GM18517 (cell line): ENCODE data around the gene CHKA.

ENCODE experiments used
- ATAC-seq: cut with Tn5 transposase; IDR thresholded peaks from one replicate; pipeline ENCODE4 v1.9.1; 2021; ENCODE audit warnings: mild to moderate bottlenecking, moderate library complexity; ENCODE audit not compliant: unreplicated experiment

CHKA gene

GRCh38 chr11:68049509-68050370 is 71.4 kb downstream of the CHKA start:
- no peak for ATAC-seq

DNA sequence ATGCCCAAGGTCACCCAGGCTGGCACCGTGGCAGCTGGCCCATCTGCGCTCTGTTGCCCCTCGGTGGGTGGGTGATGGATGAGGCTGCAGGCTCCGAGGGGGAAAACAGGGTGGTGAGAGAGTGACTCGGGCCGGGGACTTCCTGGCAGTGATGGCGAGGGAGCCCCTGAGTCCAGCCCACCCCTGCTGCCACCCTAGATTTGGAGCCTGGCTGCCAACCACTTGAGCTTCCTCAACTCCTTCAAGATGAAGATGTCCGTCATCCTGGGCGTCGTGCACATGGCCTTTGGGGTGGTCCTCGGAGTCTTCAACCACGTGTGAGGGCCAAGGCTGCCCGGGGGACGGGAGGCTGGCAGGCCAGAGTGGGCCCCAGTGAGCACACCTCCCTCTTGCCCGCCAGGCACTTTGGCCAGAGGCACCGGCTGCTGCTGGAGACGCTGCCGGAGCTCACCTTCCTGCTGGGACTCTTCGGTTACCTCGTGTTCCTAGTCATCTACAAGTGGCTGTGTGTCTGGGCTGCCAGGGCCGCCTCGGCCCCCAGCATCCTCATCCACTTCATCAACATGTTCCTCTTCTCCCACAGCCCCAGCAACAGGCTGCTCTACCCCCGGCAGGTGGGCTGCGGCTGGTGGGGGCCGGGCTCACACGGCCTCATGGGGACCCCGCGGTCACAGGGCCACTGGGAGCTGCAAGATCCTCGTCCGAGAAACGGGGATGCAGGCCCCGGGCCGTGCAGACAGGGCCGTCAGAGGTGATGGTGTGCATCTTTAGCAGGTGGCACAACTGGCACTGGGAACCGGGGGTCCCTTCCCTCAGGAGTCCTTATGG is 72.3 kb downstream of the CHKA start:
- ATAC-seq, result no peak

DNA sequence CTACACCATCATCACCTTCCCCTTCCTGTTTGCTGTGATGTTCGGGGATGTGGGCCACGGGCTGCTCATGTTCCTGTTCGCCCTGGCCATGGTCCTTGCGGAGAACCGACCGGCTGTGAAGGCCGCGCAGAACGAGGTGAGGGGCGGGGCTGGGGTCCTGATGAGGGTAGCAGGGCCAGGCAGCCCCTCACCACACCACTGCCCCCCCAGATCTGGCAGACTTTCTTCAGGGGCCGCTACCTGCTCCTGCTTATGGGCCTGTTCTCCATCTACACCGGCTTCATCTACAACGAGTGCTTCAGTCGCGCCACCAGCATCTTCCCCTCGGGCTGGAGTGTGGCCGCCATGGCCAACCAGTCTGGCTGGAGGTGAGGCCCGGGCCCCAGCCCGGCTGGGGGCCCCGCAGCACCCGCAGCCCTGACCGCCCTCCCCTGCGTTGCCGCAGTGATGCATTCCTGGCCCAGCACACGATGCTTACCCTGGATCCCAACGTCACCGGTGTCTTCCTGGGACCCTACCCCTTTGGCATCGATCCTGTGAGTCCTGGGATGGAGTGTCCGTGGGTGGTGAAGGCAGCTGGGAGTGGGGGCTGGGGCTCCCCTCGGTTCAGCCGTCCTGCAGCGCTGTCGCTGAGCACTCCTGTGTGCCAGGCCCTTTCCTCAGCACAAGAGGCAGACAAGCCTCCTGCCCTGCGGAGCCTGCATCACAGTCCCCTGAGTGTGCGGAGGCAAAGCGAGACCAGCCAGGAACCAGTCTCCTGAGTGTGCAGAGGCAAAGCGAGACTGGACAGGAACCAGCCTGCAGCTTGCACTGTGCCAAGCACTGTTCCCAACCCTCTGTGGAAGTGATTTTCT is 73.5 kb downstream of the CHKA start:
- no peak for ATAC-seq

DNA sequence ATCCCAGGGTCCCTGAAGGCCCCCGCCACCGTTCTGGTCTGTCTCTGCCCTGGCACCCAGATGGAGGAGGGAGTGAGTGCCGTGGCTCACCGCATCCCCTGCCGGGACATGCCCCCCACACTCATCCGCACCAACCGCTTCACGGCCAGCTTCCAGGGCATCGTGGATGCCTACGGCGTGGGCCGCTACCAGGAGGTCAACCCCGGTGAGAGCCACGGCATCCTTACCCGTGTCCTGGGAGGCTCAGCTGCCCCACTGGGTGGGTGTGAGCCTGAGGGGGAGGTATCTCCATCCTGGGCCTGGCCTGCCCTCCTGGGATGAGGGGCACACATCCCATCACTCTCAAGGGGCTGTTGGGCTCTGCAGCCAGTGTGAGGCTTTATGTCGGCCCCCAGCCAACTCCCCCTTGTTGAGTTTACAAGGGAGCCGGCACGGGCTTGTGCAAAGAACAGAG is 76.3 kb downstream of the CHKA start:
- no peak for ATAC-seq

DNA sequence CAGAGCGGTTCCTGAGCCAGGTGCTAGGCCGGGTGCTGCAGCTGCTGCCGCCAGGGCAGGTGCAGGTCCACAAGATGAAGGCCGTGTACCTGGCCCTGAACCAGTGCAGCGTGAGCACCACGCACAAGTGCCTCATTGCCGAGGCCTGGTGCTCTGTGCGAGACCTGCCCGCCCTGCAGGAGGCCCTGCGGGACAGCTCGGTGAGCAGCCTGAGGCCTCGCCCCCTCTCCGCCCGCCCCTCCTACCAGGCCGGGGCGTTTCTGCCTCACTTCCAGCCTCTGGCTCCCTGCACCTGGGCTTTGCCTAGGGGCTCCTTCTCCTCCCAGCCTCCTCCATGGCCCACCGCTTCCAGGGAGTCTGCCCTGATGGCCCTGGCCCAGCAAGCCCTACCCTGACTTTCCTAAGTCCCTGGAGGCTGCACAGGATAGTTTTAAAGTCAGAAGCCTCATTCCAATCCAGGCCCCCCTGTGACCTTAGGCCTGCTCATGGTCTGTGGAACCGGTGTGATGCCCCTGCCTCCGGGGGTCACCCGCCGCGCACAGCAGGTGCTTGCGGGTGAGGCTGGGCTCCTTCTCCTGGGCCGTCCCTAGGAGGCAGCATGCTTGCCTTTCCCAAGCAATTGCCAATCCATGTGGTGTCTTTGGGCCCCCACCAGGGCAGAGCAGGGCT is 76.9 kb downstream of the CHKA start:
- ATAC-seq, result no peak

- no peak for ATAC-seq
Measured at GRCh38 chr11:68043349-68044144, 77.6 kb downstream of the CHKA start.

DNA sequence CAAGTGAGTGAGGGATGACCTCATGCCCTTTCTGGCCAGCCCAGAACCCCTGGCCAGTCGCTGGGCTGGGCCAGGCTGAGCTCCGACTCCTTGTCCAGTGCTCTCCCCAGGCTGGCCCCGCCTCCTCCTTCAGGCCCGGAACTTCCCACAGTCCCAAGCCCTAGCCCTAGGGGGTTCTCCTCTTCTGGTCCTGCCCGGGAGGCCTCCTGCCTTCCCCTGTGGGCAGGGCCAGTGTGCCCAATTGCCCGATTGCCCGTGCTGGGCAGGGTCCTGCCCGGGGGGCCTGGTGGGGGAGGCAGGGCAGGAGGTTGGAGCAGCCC is 78.2 kb downstream of the CHKA start:
- ATAC-seq, result no peak

DNA sequence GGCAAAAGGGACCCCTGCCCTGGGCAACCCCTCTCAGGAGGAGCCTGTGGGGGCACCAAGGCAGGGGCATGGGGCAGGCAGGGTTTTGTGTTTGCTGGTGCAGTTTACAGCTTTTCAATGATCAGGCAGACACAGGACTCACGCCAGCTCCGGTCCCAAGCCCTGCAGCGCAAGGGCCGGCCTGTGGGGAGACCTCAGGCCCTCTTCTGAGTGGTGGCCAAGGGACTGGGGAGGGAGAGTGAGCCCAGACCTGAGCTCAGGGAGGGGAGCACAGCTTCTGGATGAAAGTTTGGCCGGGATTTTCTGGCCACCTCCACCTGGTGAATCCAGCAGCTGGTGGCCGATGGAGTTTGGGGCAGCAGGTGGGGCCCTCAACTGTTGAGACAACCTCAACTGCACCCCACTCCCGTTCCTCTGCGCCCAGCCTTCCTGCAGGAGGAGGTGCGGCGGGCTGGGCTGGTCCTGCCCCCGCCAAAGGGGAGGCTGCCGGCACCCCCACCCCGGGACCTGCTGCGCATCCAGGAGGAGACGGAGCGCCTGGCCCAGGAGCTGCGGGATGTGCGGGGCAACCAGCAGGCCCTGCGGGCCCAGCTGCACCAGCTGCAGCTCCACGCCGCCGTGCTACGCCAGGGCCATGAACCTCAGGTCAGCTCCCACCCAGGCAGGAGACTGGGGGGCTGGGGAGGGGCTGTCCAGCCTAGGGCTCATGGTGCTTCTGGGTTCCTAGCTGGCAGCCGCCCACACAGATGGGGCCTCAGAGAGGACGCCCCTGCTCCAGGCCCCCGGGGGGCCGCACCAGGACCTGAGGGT is 78.8 kb downstream of the CHKA start:
- ATAC-seq, result no peak

- ATAC-seq, result no peak
Measured at GRCh38 chr11:68041617-68042218, 79.5 kb downstream of the CHKA start.

DNA sequence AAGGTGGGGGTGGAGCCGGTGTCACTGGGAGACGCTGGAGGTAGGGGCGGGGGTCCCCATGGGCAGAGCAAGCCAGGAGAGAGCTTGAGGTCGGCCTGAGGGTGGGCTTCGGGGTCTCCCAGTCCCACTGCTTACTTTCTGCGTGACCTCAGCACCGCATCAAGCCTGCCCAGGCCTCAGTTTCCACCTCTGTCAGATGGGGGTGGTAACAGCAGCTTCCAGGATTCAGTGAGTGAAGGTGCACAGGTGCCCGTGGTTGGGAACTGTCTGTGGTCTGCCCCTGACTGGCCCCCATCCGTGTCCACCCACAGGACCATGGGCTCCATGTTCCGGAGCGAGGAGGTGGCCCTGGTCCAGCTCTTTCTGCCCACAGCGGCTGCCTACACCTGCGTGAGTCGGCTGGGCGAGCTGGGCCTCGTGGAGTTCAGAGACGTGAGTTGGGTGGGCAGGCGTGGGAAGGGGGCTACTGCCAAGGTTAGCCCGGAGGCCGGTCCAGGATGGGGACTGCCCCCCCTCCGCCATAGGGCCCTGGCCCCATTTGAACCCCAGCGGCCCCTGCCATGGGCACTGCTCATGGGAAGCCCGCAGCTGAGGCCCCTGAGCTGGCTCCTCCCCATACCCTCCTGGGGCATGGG is 80.1 kb downstream of the CHKA start:
- no peak for ATAC-seq

- ATAC-seq, result peak; percentile 47
Measured at GRCh38 chr11:68040101-68040956, 80.9 kb downstream of the CHKA start.

DNA sequence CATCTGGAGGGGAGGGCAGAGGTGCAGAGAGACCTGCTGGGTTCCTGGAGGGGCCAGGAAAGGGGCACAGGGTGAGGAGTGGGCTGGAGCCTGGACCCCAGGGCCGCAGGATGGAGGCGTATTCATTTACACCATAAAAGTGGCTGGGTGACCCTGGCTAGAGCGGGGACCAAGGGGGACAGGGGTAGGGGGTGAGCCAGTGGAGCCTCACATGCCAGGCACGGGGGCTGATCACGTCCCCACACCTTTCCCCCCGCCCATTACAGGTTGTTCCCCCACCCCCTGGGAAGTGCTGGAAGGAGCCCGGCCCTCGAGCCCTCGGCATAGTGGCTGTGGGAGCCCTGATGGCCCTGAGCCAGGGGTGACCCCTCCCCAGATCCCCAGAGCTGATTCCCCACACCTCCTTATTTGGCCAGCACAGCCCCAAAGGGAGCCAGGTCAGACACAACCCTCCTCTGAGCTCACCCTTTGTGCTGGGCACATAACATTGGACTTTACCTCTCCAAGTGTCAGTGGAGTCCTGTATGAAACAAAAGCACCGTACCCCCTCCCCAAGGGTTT is 81.6 kb downstream of the CHKA start:
- ATAC-seq, result no peak

- ATAC-seq, result no peak
Measured at GRCh38 chr11:68038718-68039525, 82.3 kb downstream of the CHKA start, which contains the start of gene TCIRG1. Gene TCIRG1, plus strand, starts transcription at chr11:68039025. Its CDS starts 2,247 bp downstream, at chr11:68041272.

- no peak for ATAC-seq
Measured at GRCh38 chr11:68038226-68038717, 82.9 kb downstream of the CHKA start.

DNA sequence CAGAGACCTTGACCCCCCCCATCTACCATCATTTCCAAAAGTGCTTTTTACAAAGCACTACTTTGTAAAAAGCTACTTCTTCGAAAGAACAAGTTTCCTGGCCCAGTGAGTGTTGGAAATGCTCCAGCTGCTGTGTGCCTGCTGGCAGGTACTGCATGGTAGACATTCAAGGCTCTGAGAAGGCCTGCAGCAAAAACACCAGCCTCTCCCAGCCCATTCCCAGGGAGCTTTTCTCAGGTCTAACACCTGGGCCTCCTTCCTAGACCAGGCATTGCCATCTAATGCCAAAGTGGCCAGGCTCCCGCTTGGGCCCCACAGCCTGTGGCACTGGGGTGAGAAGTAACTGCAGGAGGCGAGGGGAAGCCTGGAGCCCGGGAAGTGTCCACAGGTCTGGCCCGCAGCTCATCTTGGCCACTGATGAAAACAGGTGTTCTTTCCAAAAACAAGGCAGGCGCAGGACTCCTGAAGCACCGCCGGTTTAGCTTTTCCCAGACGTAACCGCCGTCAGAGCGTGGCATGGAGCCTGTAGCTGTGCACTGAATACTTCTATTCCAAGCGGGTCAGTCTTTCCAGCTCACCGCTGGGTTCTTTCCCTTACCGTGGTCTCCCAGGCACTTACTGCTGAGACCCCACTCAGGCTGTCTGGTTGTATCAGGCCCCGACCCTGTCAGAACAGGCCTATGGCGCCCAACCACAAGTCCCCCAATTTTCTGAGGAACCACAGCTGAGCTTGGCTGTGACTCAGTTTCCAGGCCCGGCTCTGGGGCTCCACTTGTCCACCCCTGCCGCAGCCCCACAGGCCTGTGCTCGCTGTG is 83.6 kb downstream of the CHKA start:
- no peak for ATAC-seq
